DMS114 treated with DMSO at 0.1 percent for 48 hours (cell line): ENCODE data around the gene DYNLT2.

Source experiments
- DNase-seq: peaks from one replicate; lab custom pipeline; 2025; ENCODE audit not compliant: unreplicated experiment; lab: John Stamatoyannopoulos, UW

Gene DYNLT2

GRCh38 chr6:169738976-169739529 lies 12.3 kb downstream of the DYNLT2 start:
- DNase-seq, result no peak

GRCh38 chr6:169738204-169738975 lies 13.0 kb downstream of the DYNLT2 start:
- no peak for DNase-seq

GRCh38 chr6:169729961-169730360 lies 21.4 kb downstream of the DYNLT2 start:
- no peak for DNase-seq

- DNase-seq, result no peak
These were observed 24.4 kb downstream of the DYNLT2 start for GRCh38 chr6:169726963-169727362.

GRCh38 chr6:169726049-169726400 lies 25.3 kb downstream of the DYNLT2 start:
- DNase-seq, result no peak

- DNase-seq, result no peak
These were observed 26.0 kb downstream of the DYNLT2 start for GRCh38 chr6:169725125-169726048.

GRCh38 chr6:169724494-169725124 lies 26.8 kb downstream of the DYNLT2 start, which contains the start of gene PHF10:
Gene PHF10 (minus strand): TSS chr6:169724500. CDS start chr6:169723931, 569 bp downstream.
- DNase-seq, result no peak

GRCh38 chr6:169723991-169724493 lies 27.3 kb downstream of the DYNLT2 start:
- DNase-seq, result no peak

- DNase-seq, result no peak
These were observed 28.0 kb downstream of the DYNLT2 start for GRCh38 chr6:169723200-169723909.

- no peak for DNase-seq
These were observed 28.8 kb downstream of the DYNLT2 start for GRCh38 chr6:169722362-169723199.

- DNase-seq, result no peak
These were observed 31.0 kb downstream of the DYNLT2 start for GRCh38 chr6:169720207-169720855.

- no peak for DNase-seq
These were observed 32.3 kb downstream of the DYNLT2 start for GRCh38 chr6:169719117-169719516.

GRCh38 chr6:169714595-169714994 lies 36.8 kb downstream of the DYNLT2 start:
- DNase-seq, result no peak

- DNase-seq, result no peak
These were observed 37.2 kb downstream of the DYNLT2 start for GRCh38 chr6:169714178-169714577.

- DNase-seq, result no peak
These were observed 41.4 kb downstream of the DYNLT2 start for GRCh38 chr6:169710009-169710408.

- no peak for DNase-seq
These were observed 42.1 kb downstream of the DYNLT2 start for GRCh38 chr6:169709293-169709692.

GRCh38 chr6:169707772-169708171 lies 43.6 kb downstream of the DYNLT2 start:
- no peak for DNase-seq

GRCh38 chr6:169702840-169703246 lies 48.5 kb downstream of the DYNLT2 start:
- DNase-seq, result no peak
